Astrocyte (in vitro differentiated cells and primary cell): Measurements from ENCODE around the gene DIAPH1. TPM values are rescaled to one million over a fixed set of nuclear protein-coding genes. Genes with fewer than 3 reads are reported as not detected.

ENCODE experiments used
- DNase-seq: peaks from one replicate; pipeline ENCODE4 v3.0.0-alpha.2; 2010; ENCODE audit warnings: low read depth
- FAIRE-seq: peaks from 2 replicates; lab custom pipeline; 2011; peaks lifted over from hg19 to GRCh38; lab: Jason Lieb, UNC
- H2AFZ ChIP-seq: 2 replicates; pipeline ENCODE4 v1.6.0; 2012; ENCODE audit warnings: low read depth, low read length, inconsistent platforms
- H3K27ac ChIP-seq: 2 replicates; pipeline ENCODE4 v1.5.1; 2011; ENCODE audit warnings: low read depth, low read length, inconsistent platforms
- H3K27me3 ChIP-seq: 2 replicates; pipeline ENCODE4 v1.6.0; 2011; ENCODE audit warnings: low read length, inconsistent platforms; ENCODE audit not compliant: insufficient read depth
- H3K36me3 ChIP-seq: 2 replicates; pipeline ENCODE4 v1.5.1; 2011; ENCODE audit warnings: low read length, inconsistent platforms; ENCODE audit not compliant: insufficient read depth
- H3K4me1 ChIP-seq: 2 replicates; pipeline ENCODE4 v1.5.1; 2011; ENCODE audit warnings: low read length, inconsistent platforms; ENCODE audit not compliant: insufficient read depth
- H3K4me2 ChIP-seq: 2 replicates; pipeline ENCODE4 v1.6.0; 2012; ENCODE audit warnings: low read length, inconsistent platforms
- H3K4me3 ChIP-seq: 2 replicates; pipeline ENCODE4 v1.5.1; 2011; ENCODE audit warnings: low read depth, mild to moderate bottlenecking, low read length, inconsistent platforms; ENCODE audit not compliant: insufficient read depth
- H3K79me2 ChIP-seq: 2 replicates; pipeline ENCODE4 v1.6.0; 2012; ENCODE audit warnings: mild to moderate bottlenecking, low read length, inconsistent platforms; ENCODE audit not compliant: insufficient read depth
- H3K9ac ChIP-seq: 2 replicates; pipeline ENCODE4 v1.6.0; 2012; ENCODE audit warnings: mild to moderate bottlenecking, low read length, inconsistent platforms
- H3K9me3 ChIP-seq: 2 replicates; pipeline ENCODE4 v1.5.1; 2012; ENCODE audit warnings: low read depth, mild to moderate bottlenecking, low read length, inconsistent platforms; ENCODE audit not compliant: insufficient read depth
- H4K20me1 ChIP-seq: 2 replicates; pipeline ENCODE4 v1.6.0; 2012; ENCODE audit warnings: low read length, inconsistent platforms; ENCODE audit not compliant: insufficient read depth
- H3K27ac Mint-ChIP-seq: one replicate; pipeline ENCODE4 v1.8.0; 2021; ENCODE audit warnings: mild to moderate bottlenecking, mixed read lengths; ENCODE audit not compliant: unreplicated experiment
- H3K27me3 Mint-ChIP-seq: one replicate; pipeline ENCODE4 v1.8.0; 2021; ENCODE audit warnings: low read depth, mixed read lengths; ENCODE audit not compliant: unreplicated experiment
- H3K36me3 Mint-ChIP-seq: one replicate; pipeline ENCODE4 v1.8.0; 2021; ENCODE audit warnings: low read depth, mixed read lengths; ENCODE audit not compliant: unreplicated experiment
- H3K4me1 Mint-ChIP-seq: one replicate; pipeline ENCODE4 v1.8.0; 2021; ENCODE audit warnings: low read depth, mixed read lengths; ENCODE audit not compliant: unreplicated experiment
- H3K4me3 Mint-ChIP-seq: one replicate; pipeline ENCODE4 v1.8.0; 2021; ENCODE audit warnings: mild to moderate bottlenecking, moderate library complexity, mixed read lengths; ENCODE audit not compliant: unreplicated experiment
- H3K9me3 Mint-ChIP-seq: one replicate; pipeline ENCODE4 v1.8.0; 2021; ENCODE audit warnings: mild to moderate bottlenecking, mixed read lengths; ENCODE audit not compliant: unreplicated experiment
- EZH2 ChIP-seq: IDR thresholded peaks from 2 replicates; pipeline ENCODE4 v1.6.1; 2012; ENCODE audit warnings: mild to moderate bottlenecking, low read length, inconsistent platforms; ENCODE audit not compliant: insufficient read depth
- total RNA-seq: library from RNA; stranded (reverse); gene quantifications from 2 replicates; pipeline ENCODE4 v1.2.1, GENCODE V29; 2021
- TF ChIP-seq, protein P1 (sequence below): IDR thresholded peaks from 2 replicates; pipeline ENCODE4 v1.5.1; 2011; ENCODE audit warnings: low read depth, mild to moderate bottlenecking, inconsistent platforms, low read length, moderate library complexity; ENCODE audit not compliant: insufficient read depth

Gene DIAPH1
- total RNA-seq, 1 donor from 2014 or later: 78.8 TPM

DNA sequence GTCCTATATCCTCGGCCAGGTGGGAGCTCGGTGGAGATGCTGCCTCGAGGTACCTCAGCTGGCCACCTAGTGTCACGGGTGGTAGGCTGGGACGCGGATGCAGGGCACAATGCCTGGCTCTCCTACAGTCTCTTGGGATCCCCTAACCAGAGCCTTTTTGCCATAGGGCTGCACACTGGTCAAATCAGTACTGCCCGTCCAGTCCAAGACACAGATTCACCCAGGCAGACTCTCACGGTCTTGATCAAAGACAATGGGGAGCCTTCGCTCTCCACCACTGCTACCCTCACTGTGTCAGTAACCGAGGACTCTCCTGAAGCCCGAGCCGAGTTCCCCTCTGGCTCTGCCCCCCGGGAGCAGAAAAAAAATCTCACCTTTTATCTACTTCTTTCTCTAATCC lies 141.0 kb downstream of the DIAPH1 start:
- FAIRE-seq (no peak), DNase-seq (no peak)
- Histone ChIP-seq H3K27me3 (no peaks in the 10 kb centered on the region), H3K36me3 (no peaks in the 10 kb centered on the region), H3K4me3 (peak overlapping the region; percentile 87), H2AFZ (no peak overlapping the region), H4K20me1 (peaks cover 68% of the 10 kb centered on the region), H3K79me2 (peaks cover 57% of the 10 kb centered on the region), H3K27ac (no peak overlapping the region), H3K9me3 (no peaks in the 10 kb centered on the region), H3K4me2 (peak overlapping the region; percentile 99), H3K9ac (peak overlapping the region; percentile 90), H3K4me1 (peaks cover 35% of the 10 kb centered on the region)
- Mint-ChIP-seq H3K4me3 (peak overlapping the region; percentile 98), H3K9me3 (peaks cover 4% of the 10 kb centered on the region), H3K27ac (no peak overlapping the region), H3K4me1 (peaks cover 14% of the 10 kb centered on the region), H3K36me3 (peaks cover 28% of the 10 kb centered on the region), H3K27me3 (no peaks in the 10 kb centered on the region)
- TF ChIP-seq, protein P1, sequence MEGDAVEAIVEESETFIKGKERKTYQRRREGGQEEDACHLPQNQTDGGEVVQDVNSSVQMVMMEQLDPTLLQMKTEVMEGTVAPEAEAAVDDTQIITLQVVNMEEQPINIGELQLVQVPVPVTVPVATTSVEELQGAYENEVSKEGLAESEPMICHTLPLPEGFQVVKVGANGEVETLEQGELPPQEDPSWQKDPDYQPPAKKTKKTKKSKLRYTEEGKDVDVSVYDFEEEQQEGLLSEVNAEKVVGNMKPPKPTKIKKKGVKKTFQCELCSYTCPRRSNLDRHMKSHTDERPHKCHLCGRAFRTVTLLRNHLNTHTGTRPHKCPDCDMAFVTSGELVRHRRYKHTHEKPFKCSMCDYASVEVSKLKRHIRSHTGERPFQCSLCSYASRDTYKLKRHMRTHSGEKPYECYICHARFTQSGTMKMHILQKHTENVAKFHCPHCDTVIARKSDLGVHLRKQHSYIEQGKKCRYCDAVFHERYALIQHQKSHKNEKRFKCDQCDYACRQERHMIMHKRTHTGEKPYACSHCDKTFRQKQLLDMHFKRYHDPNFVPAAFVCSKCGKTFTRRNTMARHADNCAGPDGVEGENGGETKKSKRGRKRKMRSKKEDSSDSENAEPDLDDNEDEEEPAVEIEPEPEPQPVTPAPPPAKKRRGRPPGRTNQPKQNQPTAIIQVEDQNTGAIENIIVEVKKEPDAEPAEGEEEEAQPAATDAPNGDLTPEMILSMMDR: no peak

DNA sequence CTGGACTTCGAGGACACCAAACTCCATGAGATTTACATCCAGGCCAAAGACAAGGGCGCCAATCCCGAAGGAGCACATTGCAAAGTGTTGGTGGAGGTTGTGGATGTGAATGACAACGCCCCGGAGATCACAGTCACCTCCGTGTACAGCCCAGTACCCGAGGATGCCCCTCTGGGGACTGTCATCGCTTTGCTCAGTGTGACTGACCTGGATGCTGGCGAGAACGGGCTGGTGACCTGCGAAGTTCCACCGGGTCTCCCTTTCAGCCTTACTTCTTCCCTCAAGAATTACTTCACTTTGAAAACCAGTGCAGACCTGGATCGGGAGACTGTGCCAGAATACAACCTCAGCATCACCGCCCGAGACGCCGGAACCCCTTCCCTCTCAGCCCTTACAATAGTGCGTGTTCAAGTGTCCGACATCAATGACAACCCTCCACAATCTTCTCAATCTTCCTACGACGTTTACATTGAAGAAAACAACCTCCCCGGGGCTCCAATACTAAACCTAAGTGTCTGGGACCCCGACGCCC lies 141.7 kb downstream of the DIAPH1 start:
- H3K27me3 Mint-ChIP-seq: no peaks in the 10 kb centered on the region
- Histone ChIP-seq H3K4me1 (peaks cover 35% of the 10 kb centered on the region), H3K36me3 (no peaks in the 10 kb centered on the region), H3K4me3 (peak overlapping the region; percentile 87), H3K9me3 (no peaks in the 10 kb centered on the region), H2AFZ (no peak overlapping the region), H4K20me1 (peaks cover 62% of the 10 kb centered on the region), H3K9ac (peak overlapping the region; percentile 90), H3K79me2 (peaks cover 52% of the 10 kb centered on the region), H3K27ac (peak overlapping the region; percentile 80), H3K4me2 (peak overlapping the region; percentile 99), H3K27me3 (no peaks in the 10 kb centered on the region)
- H3K9me3 Mint-ChIP-seq: peaks cover 4% of the 10 kb centered on the region
- peaks cover 28% of the 10 kb centered on the region for H3K36me3 Mint-ChIP-seq
- TF ChIP-seq, protein P1: no peak
- no peak for TF ChIP-seq EZH2
- DNase-seq (no peak), FAIRE-seq (no peak)
- H3K27ac Mint-ChIP-seq: peak overlapping the region; percentile 53
- H3K4me1 Mint-ChIP-seq: peaks cover 14% of the 10 kb centered on the region
- H3K4me3 Mint-ChIP-seq: peak overlapping the region; percentile 98

DNA sequence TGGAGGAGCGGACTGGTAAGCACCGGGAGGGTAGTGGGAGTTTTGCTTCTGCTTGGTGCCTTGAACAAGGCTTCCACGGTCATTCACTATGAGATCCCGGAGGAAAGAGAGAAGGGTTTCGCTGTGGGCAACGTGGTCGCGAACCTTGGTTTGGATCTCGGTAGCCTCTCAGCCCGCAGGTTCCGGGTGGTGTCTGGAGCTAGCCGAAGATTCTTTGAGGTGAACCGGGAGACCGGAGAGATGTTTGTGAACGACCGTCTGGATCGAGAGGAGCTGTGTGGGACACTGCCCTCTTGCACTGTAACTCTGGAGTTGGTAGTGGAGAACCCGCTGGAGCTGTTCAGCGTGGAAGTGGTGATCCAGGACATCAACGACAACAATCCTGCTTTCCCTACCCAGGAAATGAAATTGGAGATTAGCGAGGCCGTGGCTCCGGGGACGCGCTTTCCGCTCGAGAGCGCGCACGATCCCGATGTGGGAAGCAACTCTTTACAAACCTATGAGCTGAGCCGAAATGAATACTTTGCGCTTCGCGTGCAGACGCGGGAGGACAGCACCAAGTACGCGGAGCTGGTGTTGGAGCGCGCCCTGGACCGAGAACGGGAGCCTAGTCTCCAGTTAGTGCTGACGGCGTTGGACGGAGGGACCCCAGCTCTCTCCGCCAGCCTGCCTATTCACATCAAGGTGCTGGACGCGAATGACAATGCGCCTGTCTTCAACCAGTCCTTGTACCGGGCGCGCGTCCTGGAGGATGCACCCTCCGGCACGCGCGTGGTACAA lies 142.5 kb downstream of the DIAPH1 start:
- no peak for TF ChIP-seq EZH2
- TF ChIP-seq, protein P1: no peak
- H3K27me3 ChIP-seq: no peaks in the 10 kb centered on the region
- H2AFZ ChIP-seq: peak overlapping the region; percentile 81
- peaks cover 55% of the 10 kb centered on the region for H4K20me1 ChIP-seq
- FAIRE-seq: no peak
- no peaks in the 10 kb centered on the region for H3K36me3 ChIP-seq
- Mint-ChIP-seq H3K4me1 (peaks cover 17% of the 10 kb centered on the region), H3K9me3 (peaks cover 4% of the 10 kb centered on the region), H3K36me3 (peaks cover 28% of the 10 kb centered on the region), H3K4me3 (peak overlapping the region; percentile 98), H3K27ac (peak overlapping the region; percentile 96), H3K27me3 (no peaks in the 10 kb centered on the region)
- H3K4me3 ChIP-seq: peak overlapping the region; percentile 87
- H3K4me2 ChIP-seq: peak overlapping the region; percentile 99
- peak overlapping the region; percentile 90 for H3K9ac ChIP-seq
- no peaks in the 10 kb centered on the region for H3K9me3 ChIP-seq
- H3K27ac ChIP-seq: peak overlapping the region; percentile 80
- H3K79me2 ChIP-seq: peaks cover 44% of the 10 kb centered on the region
- DNase-seq: peak; percentile 80
- peaks cover 35% of the 10 kb centered on the region for H3K4me1 ChIP-seq
